ENCODE measurements around the gene NETO2.

DNA sequence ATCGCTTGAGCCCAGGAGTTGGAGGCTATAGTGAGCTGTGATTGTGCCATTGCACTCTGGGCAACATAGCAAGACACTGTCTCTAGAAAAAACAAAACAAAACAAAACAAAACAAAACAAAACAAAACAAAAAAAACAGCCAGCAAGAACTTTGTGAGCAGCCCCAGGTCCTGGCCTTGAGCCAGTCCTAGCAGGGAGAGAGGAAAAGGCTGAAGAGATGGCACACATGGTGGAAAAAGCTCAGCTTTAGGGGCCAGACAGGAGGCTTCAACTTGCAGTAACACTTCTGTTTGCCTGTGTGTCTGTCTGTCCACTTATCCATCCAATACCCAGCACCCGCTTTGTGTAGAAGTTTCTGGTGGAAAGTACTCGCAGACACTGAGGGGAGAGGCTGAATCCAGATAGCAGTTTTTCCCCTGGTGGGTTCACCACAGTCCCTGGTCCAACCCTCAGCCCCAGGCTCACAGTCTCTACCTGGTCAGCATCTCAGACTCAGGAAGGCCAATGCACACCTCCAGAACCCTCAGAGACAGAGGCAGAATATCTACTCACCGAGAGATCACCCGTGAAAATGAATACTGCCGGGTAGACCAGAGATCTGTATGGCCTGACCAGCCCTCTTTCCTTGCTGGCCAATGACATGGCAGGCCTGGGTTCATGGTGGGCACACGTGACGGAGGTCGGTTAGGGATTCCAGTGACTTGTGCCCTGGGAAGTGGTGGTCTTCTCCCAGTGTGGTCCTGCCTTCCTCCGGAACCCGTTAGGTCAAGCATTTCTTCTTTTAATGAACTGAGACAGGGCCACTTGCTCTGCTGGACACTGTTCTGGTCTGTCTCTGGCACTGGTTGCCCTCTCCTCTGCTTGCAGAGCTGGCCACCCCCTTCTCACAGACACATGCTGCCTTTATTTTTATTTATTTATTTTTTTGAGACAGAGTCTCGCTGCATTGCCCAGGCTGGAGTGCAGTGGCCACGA, 90.8 kb downstream of the NETO2 start:
- TF ChIP-seq TAF1 (IDR thresholded peaks at IDR 0.05; ENCODE audit: borderline replicate concordance, insufficient read depth, low read length) (no peak), POLR2AphosphoS5 (IDR thresholded peaks at IDR 0.05; ENCODE audit: low read depth, low read length) (no peak), SIN3A (IDR thresholded peaks at IDR 0.05; ENCODE audit: borderline replicate concordance, insufficient read depth, low read length) (no peak)
- TF ChIP-seq, protein P1, sequence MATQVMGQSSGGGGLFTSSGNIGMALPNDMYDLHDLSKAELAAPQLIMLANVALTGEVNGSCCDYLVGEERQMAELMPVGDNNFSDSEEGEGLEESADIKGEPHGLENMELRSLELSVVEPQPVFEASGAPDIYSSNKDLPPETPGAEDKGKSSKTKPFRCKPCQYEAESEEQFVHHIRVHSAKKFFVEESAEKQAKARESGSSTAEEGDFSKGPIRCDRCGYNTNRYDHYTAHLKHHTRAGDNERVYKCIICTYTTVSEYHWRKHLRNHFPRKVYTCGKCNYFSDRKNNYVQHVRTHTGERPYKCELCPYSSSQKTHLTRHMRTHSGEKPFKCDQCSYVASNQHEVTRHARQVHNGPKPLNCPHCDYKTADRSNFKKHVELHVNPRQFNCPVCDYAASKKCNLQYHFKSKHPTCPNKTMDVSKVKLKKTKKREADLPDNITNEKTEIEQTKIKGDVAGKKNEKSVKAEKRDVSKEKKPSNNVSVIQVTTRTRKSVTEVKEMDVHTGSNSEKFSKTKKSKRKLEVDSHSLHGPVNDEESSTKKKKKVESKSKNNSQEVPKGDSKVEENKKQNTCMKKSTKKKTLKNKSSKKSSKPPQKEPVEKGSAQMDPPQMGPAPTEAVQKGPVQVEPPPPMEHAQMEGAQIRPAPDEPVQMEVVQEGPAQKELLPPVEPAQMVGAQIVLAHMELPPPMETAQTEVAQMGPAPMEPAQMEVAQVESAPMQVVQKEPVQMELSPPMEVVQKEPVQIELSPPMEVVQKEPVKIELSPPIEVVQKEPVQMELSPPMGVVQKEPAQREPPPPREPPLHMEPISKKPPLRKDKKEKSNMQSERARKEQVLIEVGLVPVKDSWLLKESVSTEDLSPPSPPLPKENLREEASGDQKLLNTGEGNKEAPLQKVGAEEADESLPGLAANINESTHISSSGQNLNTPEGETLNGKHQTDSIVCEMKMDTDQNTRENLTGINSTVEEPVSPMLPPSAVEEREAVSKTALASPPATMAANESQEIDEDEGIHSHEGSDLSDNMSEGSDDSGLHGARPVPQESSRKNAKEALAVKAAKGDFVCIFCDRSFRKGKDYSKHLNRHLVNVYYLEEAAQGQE (IDR thresholded peaks at IDR 0.05; ENCODE audit: insufficient read depth in 1 of 2, low read depth in 2 of 2, low read length in 2 of 2) = no peak
